PC-3 (cell line): ENCODE data around the gene ASPSCR1. TPM values are rescaled to one million over a fixed set of nuclear protein-coding genes. Genes with fewer than 3 reads are reported as not detected.

Source experiments
- ATAC-seq: fragments of 200-7000 bp; cut with Tn5 transposase; 2 replicates; pipeline ENCODE4 v1.9.1; 2020; ENCODE audit warnings: mild to moderate bottlenecking, moderate library complexity
- BruUV-seq: library from RNA; stranded (reverse); fragments of 400-500 nt; replicated peaks from 2 replicates; lab custom pipeline; 2021; lab: Mats Ljungman, UMichigan
- CTCF ChIA-PET: fragments of 300-600 bp; sonication (Branson Sonifier 250); formaldehyde crosslinking; loops from one replicate; lab custom pipeline; 2022; ENCODE audit warnings: antibody characterized with exemption; lab: Charles Lee
- POLR2A ChIA-PET: fragments of 300-600 bp; sonication (Branson Sonifier 250); formaldehyde crosslinking; loops from one replicate; lab custom pipeline; 2022; ENCODE audit warnings: antibody characterized with exemption; ENCODE audit not compliant: unreplicated experiment; lab: Charles Lee
- DNase-seq: peaks from one replicate; pipeline ENCODE4 v3.0.0-alpha.2; 2015
- H2AFZ ChIP-seq: fragments of 300-600 bp; sonication (generic); 2 replicates; pipeline ENCODE4 v1.6.0; 2016; ENCODE audit warnings: antibody characterized with exemption, low read length
- H3F3A ChIP-seq: fragments of 300-600 bp; sonication (generic); one replicate; pipeline ENCODE4 v1.6.0; 2017; ENCODE audit warnings: antibody characterized with exemption, low read length, control low read depth, mild to moderate bottlenecking; ENCODE audit not compliant: unreplicated experiment
- H3K27ac ChIP-seq: fragments of 300-600 bp; sonication (generic); 2 replicates; pipeline ENCODE4 v1.5.1; 2016; ENCODE audit warnings: mild to moderate bottlenecking, low read length
- H3K27me3 ChIP-seq: fragments of 300-600 bp; sonication (generic); 2 replicates; pipeline ENCODE4 v1.6.1; 2016; ENCODE audit warnings: low read length, mixed read lengths
- H3K36me3 ChIP-seq: fragments of 300-600 bp; sonication (generic); 2 replicates; pipeline ENCODE4 v1.6.1; 2016; ENCODE audit warnings: low read depth, mixed run types, low read length, mixed read lengths
- H3K4me1 ChIP-seq: fragments of 300-600 bp; sonication (generic); 2 replicates; pipeline ENCODE4 v1.5.1; 2016; ENCODE audit warnings: low read length; ENCODE audit not compliant: insufficient read depth
- H3K4me2 ChIP-seq: fragments of 300-600 bp; sonication (generic); 2 replicates; pipeline ENCODE4 v1.6.0; 2016; ENCODE audit warnings: low read length
- H3K4me3 ChIP-seq: fragments of 300-600 bp; sonication (generic); 2 replicates; pipeline ENCODE4 v1.5.1; 2016; ENCODE audit warnings: mild to moderate bottlenecking, low read length, mixed read lengths
- H3K79me2 ChIP-seq: fragments of 300-600 bp; sonication (generic); 2 replicates; pipeline ENCODE4 v1.6.1; 2017; ENCODE audit warnings: low read length, mixed read lengths
- H3K9ac ChIP-seq: fragments of 300-600 bp; sonication (generic); 2 replicates; pipeline ENCODE4 v1.6.0; 2016; ENCODE audit warnings: mild to moderate bottlenecking, low read length
- H3K9me2 ChIP-seq: fragments of 300-600 bp; sonication (generic); replicated peaks from 2 replicates; pipeline ENCODE4 v1.6.1; 2016; ENCODE audit warnings: mixed run types, low read length, mixed read lengths
- H3K9me3 ChIP-seq: fragments of 300-600 bp; sonication (generic); 2 replicates; pipeline ENCODE4 v1.6.1; 2016; ENCODE audit warnings: low read length, mixed read lengths
- H4K20me1 ChIP-seq: fragments of 300-600 bp; sonication (generic); 2 replicates; pipeline ENCODE4 v1.6.1; 2016; ENCODE audit warnings: low read length, mixed read lengths
- EZH2 ChIP-seq: fragments of 300-600 bp; sonication (generic); IDR thresholded peaks from one replicate; pipeline ENCODE4 v1.6.1; 2017; ENCODE audit warnings: antibody characterized with exemption, mild to moderate bottlenecking, low read length; ENCODE audit not compliant: unreplicated experiment
- EZH2phosphoT487 ChIP-seq: fragments of 300-600 bp; sonication (generic); IDR thresholded peaks from 2 replicates; pipeline ENCODE4 v1.6.1; 2018; ENCODE audit warnings: mild to moderate bottlenecking, antibody characterized with exemption, low read length, borderline replicate concordance
- intact Hi-C: fragments of 100-400 bp; cut with micrococcal nuclease; formaldehyde crosslinking; loops from 2 replicates; pipeline ENCODE4 v1.9.0; 2023
- total RNA-seq: library from RNA; depleted of rRNA; stranded (reverse); fragments of >200 nt; gene quantifications from 2 replicates; pipeline ENCODE4 v1.2.3, GENCODE V29; 2014
- TF ChIP-seq, protein P1 (sequence below): fragments of 300-600 bp; sonication (generic); conservative IDR thresholded peaks from 2 replicates; pipeline ENCODE4 v1.5.1; 2017; ENCODE audit warnings: antibody characterized with exemption, low read depth, mild to moderate bottlenecking, low read length

The ASPSCR1 gene
- total RNA-seq, 1 experiment from 2014 or later: 31.5 TPM

DNA sequence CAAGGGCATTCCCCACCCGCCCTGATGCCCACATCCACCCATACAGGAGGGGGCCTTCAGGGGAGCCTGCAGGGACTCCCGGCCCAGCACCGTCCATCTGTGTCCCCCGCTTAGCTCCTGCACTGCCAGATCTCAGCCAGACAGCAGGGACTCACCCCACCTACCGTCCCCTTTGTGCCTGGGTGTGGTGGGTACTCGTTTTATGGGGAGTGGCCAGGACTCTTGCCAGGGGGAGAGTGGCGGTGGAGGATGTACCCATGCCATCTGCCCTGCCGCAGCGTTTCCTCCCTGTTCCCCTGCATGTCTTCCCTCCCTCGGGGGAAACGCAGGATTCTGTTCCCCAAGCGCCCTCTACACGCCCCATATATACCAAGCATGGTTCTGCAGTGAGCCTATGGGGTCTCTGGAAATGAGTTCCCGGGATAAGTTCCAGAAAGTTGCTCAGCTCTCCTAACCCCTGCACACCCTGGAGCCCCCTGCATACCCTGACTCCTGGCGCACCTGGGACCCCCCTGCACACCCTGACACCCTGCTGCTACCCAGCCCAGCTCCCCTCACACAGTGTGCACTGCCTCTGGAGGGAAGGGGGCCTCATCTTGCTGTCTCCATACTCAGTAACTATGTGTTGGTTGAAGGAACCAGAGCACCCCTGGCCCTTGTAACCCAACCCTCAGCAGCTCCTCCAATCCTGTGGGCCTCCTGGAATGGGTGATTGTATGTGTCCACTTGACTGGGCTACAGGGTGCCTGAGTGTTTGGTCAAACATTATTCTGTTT is 45.7 kb upstream of the ASPSCR1 start:
- Histone ChIP-seq H3K4me3 (no peak overlapping the region), H3K4me1 (peaks cover 19% of the 10 kb centered on the region), H3K36me3 (no peaks in the 10 kb centered on the region), H3K9me3 (no peaks in the 10 kb centered on the region), H3K27ac (no peak overlapping the region), H4K20me1 (no peaks in the 10 kb centered on the region), H3K9ac (no peak overlapping the region), H3K79me2 (peaks cover 33% of the 10 kb centered on the region), H2AFZ (no peak overlapping the region), H3K27me3 (no peaks in the 10 kb centered on the region), H3F3A (no peaks in the 10 kb centered on the region), H3K4me2 (no peak overlapping the region), H3K9me2 (no peaks in the 10 kb centered on the region)
- no peak for TF ChIP-seq EZH2phosphoT487
- TF ChIP-seq EZH2: no peak
- TF ChIP-seq, protein P1, sequence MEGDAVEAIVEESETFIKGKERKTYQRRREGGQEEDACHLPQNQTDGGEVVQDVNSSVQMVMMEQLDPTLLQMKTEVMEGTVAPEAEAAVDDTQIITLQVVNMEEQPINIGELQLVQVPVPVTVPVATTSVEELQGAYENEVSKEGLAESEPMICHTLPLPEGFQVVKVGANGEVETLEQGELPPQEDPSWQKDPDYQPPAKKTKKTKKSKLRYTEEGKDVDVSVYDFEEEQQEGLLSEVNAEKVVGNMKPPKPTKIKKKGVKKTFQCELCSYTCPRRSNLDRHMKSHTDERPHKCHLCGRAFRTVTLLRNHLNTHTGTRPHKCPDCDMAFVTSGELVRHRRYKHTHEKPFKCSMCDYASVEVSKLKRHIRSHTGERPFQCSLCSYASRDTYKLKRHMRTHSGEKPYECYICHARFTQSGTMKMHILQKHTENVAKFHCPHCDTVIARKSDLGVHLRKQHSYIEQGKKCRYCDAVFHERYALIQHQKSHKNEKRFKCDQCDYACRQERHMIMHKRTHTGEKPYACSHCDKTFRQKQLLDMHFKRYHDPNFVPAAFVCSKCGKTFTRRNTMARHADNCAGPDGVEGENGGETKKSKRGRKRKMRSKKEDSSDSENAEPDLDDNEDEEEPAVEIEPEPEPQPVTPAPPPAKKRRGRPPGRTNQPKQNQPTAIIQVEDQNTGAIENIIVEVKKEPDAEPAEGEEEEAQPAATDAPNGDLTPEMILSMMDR: no peak
- no peak for DNase-seq
- ChIA-PET CTCF (no interaction called here), POLR2A (no interaction called here)
- no TSS peak for BruUV-seq
- intact Hi-C loops: no loop called here
- ATAC-seq: no peak; the same call in 1 of the 2 replicates

GRCh38 chr17:81932333-81932983 is 45.0 kb upstream of the ASPSCR1 start:
- BruUV-seq: no TSS peak
- no peak overlapping the region for H3K9ac ChIP-seq
- H4K20me1 ChIP-seq: no peaks in the 10 kb centered on the region
- peaks cover 31% of the 10 kb centered on the region for H3K79me2 ChIP-seq
- H3K4me1 ChIP-seq: peaks cover 20% of the 10 kb centered on the region
- TF ChIP-seq EZH2phosphoT487 (no peak), EZH2 (no peak)
- TF ChIP-seq, protein P1: no peak
- ChIA-PET CTCF (no interaction called here), POLR2A (no interaction called here)
- H3F3A ChIP-seq: no peaks in the 10 kb centered on the region
- H2AFZ ChIP-seq: no peak overlapping the region
- H3K36me3 ChIP-seq: no peaks in the 10 kb centered on the region
- ATAC-seq: no peak
- H3K4me2 ChIP-seq: no peak overlapping the region
- no peaks in the 10 kb centered on the region for H3K9me3 ChIP-seq
- DNase-seq: no peak
- no peak overlapping the region for H3K4me3 ChIP-seq
- H3K9me2 ChIP-seq: no peaks in the 10 kb centered on the region
- H3K27ac ChIP-seq: no peak overlapping the region
- intact Hi-C loops: no loop called here
- no peaks in the 10 kb centered on the region for H3K27me3 ChIP-seq

- Histone ChIP-seq H2AFZ (no peak overlapping the region), H3F3A (no peaks in the 10 kb centered on the region), H3K27me3 (no peaks in the 10 kb centered on the region), H4K20me1 (no peaks in the 10 kb centered on the region), H3K9me3 (no peaks in the 10 kb centered on the region), H3K4me1 (peaks cover 20% of the 10 kb centered on the region), H3K9me2 (no peaks in the 10 kb centered on the region), H3K9ac (no peak overlapping the region), H3K79me2 (peaks cover 29% of the 10 kb centered on the region), H3K4me2 (no peak overlapping the region), H3K4me3 (no peak overlapping the region), H3K27ac (no peak overlapping the region), H3K36me3 (no peaks in the 10 kb centered on the region)
- ChIA-PET POLR2A (no interaction called here), CTCF (no interaction called here)
- DNase-seq (no peak), ATAC-seq (no peak)
- BruUV-seq: no TSS peak
- TF ChIP-seq EZH2 (no peak), EZH2phosphoT487 (no peak)
- TF ChIP-seq, protein P1: no peak
- intact Hi-C loops: no loop called here
These were observed 44.2 kb upstream of the ASPSCR1 start for GRCh38 chr17:81933178-81933699.
